ENCODE results near the gene SPOCK1. TPM values are rescaled to one million over a fixed set of nuclear protein-coding genes. Genes with fewer than 3 reads are reported as not detected.

The SPOCK1 gene
- total RNA-seq, 1 donor from 2014 or later, result 900 TPM

- H3K27ac Mint-ChIP-seq (ENCODE audit: unreplicated experiment), result no peak overlapping the region
Observed at GRCh38 chr5:137342764-137343163, 156.4 kb downstream of the SPOCK1 start.

GRCh38 chr5:137341831-137342230 is 157.3 kb downstream of the SPOCK1 start:
- H3K4me3 Mint-ChIP-seq (ENCODE audit: unreplicated experiment), result no peak overlapping the region
- peaks cover 17% of the 10 kb centered on the region for H3K4me1 Mint-ChIP-seq (ENCODE audit: unreplicated experiment)
- peaks cover 11% of the 10 kb centered on the region for H3K36me3 Mint-ChIP-seq (ENCODE audit: unreplicated experiment)
- DNase-seq (ENCODE audit: extremely low spot score, unreplicated experiment), result no peak
- no peak for TF ChIP-seq CTCF (IDR thresholded peaks at IDR 0.05)
- H3K27me3 Mint-ChIP-seq (ENCODE audit: unreplicated experiment), result no peaks in the 10 kb centered on the region
- H3K27ac Mint-ChIP-seq (ENCODE audit: unreplicated experiment), result no peak overlapping the region
- no peaks in the 10 kb centered on the region for H3K9me3 Mint-ChIP-seq (ENCODE audit: unreplicated experiment)

More at GRCh38 chr5:137342764-137343163, 156.4 kb downstream of the SPOCK1 start:
- Mint-ChIP-seq H3K4me1 (ENCODE audit: unreplicated experiment) (peaks cover 17% of the 10 kb centered on the region), H3K4me3 (ENCODE audit: unreplicated experiment) (no peak overlapping the region), H3K9me3 (ENCODE audit: unreplicated experiment) (no peaks in the 10 kb centered on the region), H3K27me3 (ENCODE audit: unreplicated experiment) (no peaks in the 10 kb centered on the region), H3K36me3 (ENCODE audit: unreplicated experiment) (peaks cover 11% of the 10 kb centered on the region)
- no peak for DNase-seq (ENCODE audit: extremely low spot score, unreplicated experiment)
- no peak for TF ChIP-seq CTCF (IDR thresholded peaks at IDR 0.05)

GRCh38 chr5:137340881-137341280 is 158.2 kb downstream of the SPOCK1 start:
- H3K27ac Mint-ChIP-seq (ENCODE audit: unreplicated experiment), result no peak overlapping the region
- DNase-seq (ENCODE audit: extremely low spot score, unreplicated experiment), result no peak
- H3K4me1 Mint-ChIP-seq (ENCODE audit: unreplicated experiment), result peaks cover 26% of the 10 kb centered on the region
- no peak overlapping the region for H3K4me3 Mint-ChIP-seq (ENCODE audit: unreplicated experiment)
- peaks cover 11% of the 10 kb centered on the region for H3K36me3 Mint-ChIP-seq (ENCODE audit: unreplicated experiment)
- no peak for TF ChIP-seq CTCF (IDR thresholded peaks at IDR 0.05)
- H3K9me3 Mint-ChIP-seq (ENCODE audit: unreplicated experiment), result no peaks in the 10 kb centered on the region
- H3K27me3 Mint-ChIP-seq (ENCODE audit: unreplicated experiment), result no peaks in the 10 kb centered on the region

GRCh38 chr5:137336565-137337120 is 162.5 kb downstream of the SPOCK1 start:
- no peak overlapping the region for H3K4me3 Mint-ChIP-seq (ENCODE audit: unreplicated experiment)
- TF ChIP-seq CTCF (IDR thresholded peaks at IDR 0.05), result no peak
- H3K27me3 Mint-ChIP-seq (ENCODE audit: unreplicated experiment), result no peaks in the 10 kb centered on the region
- H3K27ac Mint-ChIP-seq (ENCODE audit: unreplicated experiment), result no peak overlapping the region
- peaks cover 11% of the 10 kb centered on the region for H3K36me3 Mint-ChIP-seq (ENCODE audit: unreplicated experiment)
- H3K9me3 Mint-ChIP-seq (ENCODE audit: unreplicated experiment), result no peaks in the 10 kb centered on the region
- H3K4me1 Mint-ChIP-seq (ENCODE audit: unreplicated experiment), result peaks cover 17% of the 10 kb centered on the region
- DNase-seq (ENCODE audit: extremely low spot score, unreplicated experiment), result no peak

- Mint-ChIP-seq H3K4me1 (ENCODE audit: unreplicated experiment) (peaks cover 17% of the 10 kb centered on the region), H3K4me3 (ENCODE audit: unreplicated experiment) (no peak overlapping the region), H3K36me3 (ENCODE audit: unreplicated experiment) (peaks cover 11% of the 10 kb centered on the region), H3K27me3 (ENCODE audit: unreplicated experiment) (no peaks in the 10 kb centered on the region), H3K27ac (ENCODE audit: unreplicated experiment) (no peak overlapping the region), H3K9me3 (ENCODE audit: unreplicated experiment) (no peaks in the 10 kb centered on the region)
- no peak for TF ChIP-seq CTCF (IDR thresholded peaks at IDR 0.05)
- DNase-seq (ENCODE audit: extremely low spot score, unreplicated experiment), result no peak
Observed at GRCh38 chr5:137336161-137336560, 163.0 kb downstream of the SPOCK1 start.

All from osteocyte (in vitro differentiated cells).